ENCODE measurements around the gene SND1.

GRCh38 chr7:127981965-127982364, 330.0 kb downstream of the SND1 start:
- TF ChIP-seq POLR2AphosphoS5 (IDR thresholded peaks at IDR 0.05) (no peak), CTCF (IDR thresholded peaks at IDR 0.05) (no peak), POLR2A (IDR thresholded peaks at IDR 0.05) (no peak), EP300 (IDR thresholded peaks at IDR 0.05; ENCODE audit: low read depth) (no peak)

All from transverse colon (tissue), 4 donors.